ENCODE results near the gene CD36. TPM values are rescaled to one million over a fixed set of nuclear protein-coding genes. Genes with fewer than 3 reads are reported as not detected.

Gene CD36
- polyA plus RNA-seq, 1 donor from 2014 or later = 0.31 TPM

GRCh38 chr7:80724249-80724871 lies 85.9 kb downstream of the CD36 start:
- no peaks in the 10 kb centered on the region for H4K20me1 ChIP-seq (ENCODE audit: insufficient read depth)
- no peak overlapping the region for H3K27ac ChIP-seq (ENCODE audit: low read length)
- no peaks in the 10 kb centered on the region for H3K27me3 ChIP-seq (ENCODE audit: insufficient read depth, low read depth, low read length)
- H3K4me2 ChIP-seq (ENCODE audit: low read length) = no peak overlapping the region
- H3K4me3 ChIP-seq (ENCODE audit: low read length) = no peak overlapping the region
- H3F3A ChIP-seq (ENCODE audit: insufficient read depth, low read length, poor library complexity, severe bottlenecking) = no peaks in the 10 kb centered on the region
- no peaks in the 10 kb centered on the region for H3K9me3 ChIP-seq (ENCODE audit: low read length)
- no peaks in the 10 kb centered on the region for H3K36me3 ChIP-seq (ENCODE audit: insufficient read depth, low read length)
- no peak overlapping the region for H2AFZ ChIP-seq (ENCODE audit: low read depth, low read length)
- H3K9ac ChIP-seq (ENCODE audit: low read length) = no peak overlapping the region
- H3K79me2 ChIP-seq (replicated peaks; ENCODE audit: insufficient read depth, low read length) = no peaks in the 10 kb centered on the region
- no peak for TF ChIP-seq MXI1 (conservative IDR thresholded peaks at IDR 0.05; ENCODE audit: poor library complexity, severe bottlenecking)
- TF ChIP-seq EP300 (conservative IDR thresholded peaks at IDR 0.05; ENCODE audit: poor library complexity, severe bottlenecking) = no peak
- H3K9me2 ChIP-seq (ENCODE audit: insufficient read depth, low read length) = no peaks in the 10 kb centered on the region

GRCh38 chr7:80725181-80725611 lies 86.8 kb downstream of the CD36 start:
- no peaks in the 10 kb centered on the region for H3K9me3 ChIP-seq (ENCODE audit: low read length)
- H4K20me1 ChIP-seq (ENCODE audit: insufficient read depth) = no peaks in the 10 kb centered on the region
- H3K9me2 ChIP-seq (ENCODE audit: insufficient read depth, low read length) = no peaks in the 10 kb centered on the region
- H3F3A ChIP-seq (ENCODE audit: insufficient read depth, low read length, poor library complexity, severe bottlenecking) = no peaks in the 10 kb centered on the region
- no peaks in the 10 kb centered on the region for H3K36me3 ChIP-seq (ENCODE audit: insufficient read depth, low read length)
- H3K79me2 ChIP-seq (replicated peaks; ENCODE audit: insufficient read depth, low read length) = no peaks in the 10 kb centered on the region
- no peaks in the 10 kb centered on the region for H3K27me3 ChIP-seq (ENCODE audit: insufficient read depth, low read depth, low read length)
- no peak overlapping the region for H3K4me3 ChIP-seq (ENCODE audit: low read length)
- H3K9ac ChIP-seq (ENCODE audit: low read length) = no peak overlapping the region
- H3K27ac ChIP-seq (ENCODE audit: low read length) = no peak overlapping the region
- no peak overlapping the region for H2AFZ ChIP-seq (ENCODE audit: low read depth, low read length)
- TF ChIP-seq MXI1 (conservative IDR thresholded peaks at IDR 0.05; ENCODE audit: poor library complexity, severe bottlenecking) (no peak), TAF1 (IDR thresholded peaks at IDR 0.05; ENCODE audit: low read depth) (no peak)
- H3K4me2 ChIP-seq (ENCODE audit: low read length) = no peak overlapping the region

Small RNA genes within 50 kb of the gene (small RNA-seq; reads per million reads assigned to genes)
- 0 reads per million in 3 experiments for gene AC073850.1

Other genes starting within 250 kb of the CD36 start
- gene GNAT3, start 126.6 kb upstream of the CD36 start, polyA plus RNA-seq = not detected in 2 replicates